Tibial nerve (tissue), 4 donors: ENCODE results near the gene TUBB1.

ENCODE experiments used
- EP300 ChIP-seq, 2 donors: sonication (generic); formaldehyde crosslinking; IDR thresholded peaks; one replicate each; pipeline ENCODE4 v1.6.1; 2017; ENCODE audit warnings: antibody characterized with exemption in 2 of 2, mild to moderate bottlenecking in 1 of 2
- POLR2A ChIP-seq, 2 donors: fragments of 450-650 bp; IDR thresholded peaks; one replicate each; pipeline ENCODE4 v1.6.1; 2017; ENCODE audit warnings: antibody characterized with exemption in 2 of 2, mild to moderate bottlenecking in 2 of 2, moderate library complexity in 2 of 2
- TF ChIP-seq, protein P1 (sequence below), 5 experiments: fragments of 200-600 bp in 3 of 5; fragments of 450-650 bp in 2 of 5; sonication (generic) in 3 of 5; IDR thresholded peaks; one replicate each; pipeline ENCODE4 v1.5.1; 2016 to 2019; ENCODE audit warnings: antibody characterized with exemption in 5 of 5, mild to moderate bottlenecking in 3 of 5, moderate library complexity in 2 of 5

DNA sequence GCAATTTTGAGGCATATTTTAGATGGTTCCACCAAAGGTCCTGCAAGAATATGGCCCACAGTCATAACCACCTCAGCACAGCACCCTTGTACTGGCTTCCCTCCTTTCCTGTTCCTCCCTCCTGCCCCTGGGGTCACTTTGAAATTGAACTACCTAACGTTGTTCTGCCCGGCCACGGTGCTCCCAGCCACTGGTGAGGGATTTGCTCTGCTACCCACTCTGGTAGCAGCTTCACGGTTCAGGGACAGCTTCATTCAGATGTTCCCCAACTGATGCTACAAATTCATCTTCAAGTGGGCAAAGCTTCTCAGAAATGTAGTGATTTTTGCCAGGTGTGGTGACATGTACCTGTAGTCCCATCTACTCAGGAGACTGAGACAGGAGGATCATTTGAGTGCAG, 46.0 kb upstream of the TUBB1 start:
- TF ChIP-seq EP300 (IDR thresholded peaks at IDR 0.05) = no peak
- TF ChIP-seq POLR2A (IDR thresholded peaks at IDR 0.05) = no peak
- TF ChIP-seq, protein P1, sequence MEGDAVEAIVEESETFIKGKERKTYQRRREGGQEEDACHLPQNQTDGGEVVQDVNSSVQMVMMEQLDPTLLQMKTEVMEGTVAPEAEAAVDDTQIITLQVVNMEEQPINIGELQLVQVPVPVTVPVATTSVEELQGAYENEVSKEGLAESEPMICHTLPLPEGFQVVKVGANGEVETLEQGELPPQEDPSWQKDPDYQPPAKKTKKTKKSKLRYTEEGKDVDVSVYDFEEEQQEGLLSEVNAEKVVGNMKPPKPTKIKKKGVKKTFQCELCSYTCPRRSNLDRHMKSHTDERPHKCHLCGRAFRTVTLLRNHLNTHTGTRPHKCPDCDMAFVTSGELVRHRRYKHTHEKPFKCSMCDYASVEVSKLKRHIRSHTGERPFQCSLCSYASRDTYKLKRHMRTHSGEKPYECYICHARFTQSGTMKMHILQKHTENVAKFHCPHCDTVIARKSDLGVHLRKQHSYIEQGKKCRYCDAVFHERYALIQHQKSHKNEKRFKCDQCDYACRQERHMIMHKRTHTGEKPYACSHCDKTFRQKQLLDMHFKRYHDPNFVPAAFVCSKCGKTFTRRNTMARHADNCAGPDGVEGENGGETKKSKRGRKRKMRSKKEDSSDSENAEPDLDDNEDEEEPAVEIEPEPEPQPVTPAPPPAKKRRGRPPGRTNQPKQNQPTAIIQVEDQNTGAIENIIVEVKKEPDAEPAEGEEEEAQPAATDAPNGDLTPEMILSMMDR (IDR thresholded peaks at IDR 0.05) = no peak
